Uterus (tissue), 4 donors: Measurements from ENCODE around the gene EML1. TPM values are rescaled to one million over a fixed set of nuclear protein-coding genes. Genes with fewer than 3 reads are reported as not detected.

Experiments
- DNase-seq, 2 donors: peaks; one replicate each; pipeline ENCODE4 v3.0.0-alpha.2; 2019 to 2020
- H3K27ac ChIP-seq, 2 donors: fragments of 200-600 bp; sonication (generic); 1 replicate in 1 of 2; 2 replicates in 1 of 2; pipeline ENCODE4 v1.5.1; 2016 to 2018
- H3K27me3 ChIP-seq, 2 donors: fragments of 200-600 bp; sonication (generic); one replicate each; pipeline ENCODE4 v1.5.1; 2018 to 2019; ENCODE audit warnings: control low read depth in 1 of 2
- H3K36me3 ChIP-seq, 2 donors: fragments of 200-600 bp; sonication (generic); one replicate each; pipeline ENCODE4 v1.5.1; 2019; ENCODE audit warnings: control low read depth in 1 of 2
- H3K4me1 ChIP-seq, 2 donors: fragments of 200-600 bp; sonication (generic); one replicate each; pipeline ENCODE4 v1.5.1; 2018 to 2019; ENCODE audit warnings: control low read depth in 1 of 2
- H3K4me3 ChIP-seq, 2 donors: fragments of 200-600 bp; sonication (generic); 1 replicate in 1 of 2; 2 replicates in 1 of 2; pipeline ENCODE4 v1.5.1; 2018 to 2019; ENCODE audit warnings: mild to moderate bottlenecking in 1 of 2
- H3K9me3 ChIP-seq, 2 donors: fragments of 200-600 bp; sonication (generic); one replicate each; pipeline ENCODE4 v1.5.1; 2019; ENCODE audit warnings: control low read depth in 1 of 2
- POLR2A ChIP-seq, 2 donors: fragments of 450-650 bp; IDR thresholded peaks; one replicate each; pipeline ENCODE4 v1.6.1; 2016; ENCODE audit warnings: antibody characterized with exemption in 2 of 2, mild to moderate bottlenecking in 1 of 2, moderate library complexity in 1 of 2
- intact Hi-C: fragments of 100-400 bp; cut with DNase I; formaldehyde crosslinking; loops from one replicate; pipeline ENCODE4 v1.15.1; 2023; ENCODE audit warnings: low total_unique reads
- total RNA-seq, 4 donors: library from RNA; depleted of rRNA in 3 of 4; stranded (reverse); fragments of >200 nt in 3 of 4; gene quantifications; one replicate each; pipeline versions ENCODE4 v1.1.0 to v1.2.4, GENCODE V29; 2014 to 2023
- TF ChIP-seq, protein P1 (sequence below), 4 experiments: fragments of 200-600 bp in 2 of 4; fragments of 450-650 bp in 2 of 4; sonication (generic) in 2 of 4; IDR thresholded peaks; one replicate each; pipeline ENCODE4 v1.5.1; 2016 to 2019; ENCODE audit warnings: antibody characterized with exemption in 4 of 4, mild to moderate bottlenecking in 2 of 4, moderate library complexity in 1 of 4
- donor health status: DM: yes; HTN: yes; CAD: no.

The EML1 gene
- total RNA-seq, 4 donors from 2014 or later = 51.4 to 184 (median 84.4) TPM

DNA sequence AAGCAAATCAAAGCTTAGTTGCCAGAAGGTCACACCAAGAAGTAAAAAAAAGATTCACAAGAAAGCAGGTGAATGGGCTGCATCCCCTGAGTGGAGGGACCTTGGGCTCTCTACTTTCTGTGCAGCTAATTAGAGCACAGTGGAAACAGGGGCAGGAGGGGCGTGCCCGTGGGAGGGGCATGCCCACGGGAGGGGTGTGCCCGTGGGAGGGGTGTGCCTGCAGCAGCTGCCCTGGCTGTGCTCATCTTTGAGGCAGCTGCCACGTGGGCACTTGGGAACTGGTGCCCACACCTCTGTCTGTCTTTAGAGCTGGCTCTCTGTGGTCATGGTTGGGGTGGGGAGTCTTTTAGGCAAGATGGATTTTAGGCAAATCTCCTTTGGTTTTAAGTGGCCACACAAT is 60.0 kb downstream of the EML1 start:
- H3K27ac ChIP-seq = peak overlapping the region in 1 of 2 donors; percentile 9
- peaks cover 0 to 3% of the 10 kb centered on the region in 2 donors for H3K4me1 ChIP-seq
- H3K4me3 ChIP-seq = no peak overlapping the region
- no peak for DNase-seq
- no peak for TF ChIP-seq POLR2A (IDR thresholded peaks at IDR 0.05)
- TF ChIP-seq, protein P1, sequence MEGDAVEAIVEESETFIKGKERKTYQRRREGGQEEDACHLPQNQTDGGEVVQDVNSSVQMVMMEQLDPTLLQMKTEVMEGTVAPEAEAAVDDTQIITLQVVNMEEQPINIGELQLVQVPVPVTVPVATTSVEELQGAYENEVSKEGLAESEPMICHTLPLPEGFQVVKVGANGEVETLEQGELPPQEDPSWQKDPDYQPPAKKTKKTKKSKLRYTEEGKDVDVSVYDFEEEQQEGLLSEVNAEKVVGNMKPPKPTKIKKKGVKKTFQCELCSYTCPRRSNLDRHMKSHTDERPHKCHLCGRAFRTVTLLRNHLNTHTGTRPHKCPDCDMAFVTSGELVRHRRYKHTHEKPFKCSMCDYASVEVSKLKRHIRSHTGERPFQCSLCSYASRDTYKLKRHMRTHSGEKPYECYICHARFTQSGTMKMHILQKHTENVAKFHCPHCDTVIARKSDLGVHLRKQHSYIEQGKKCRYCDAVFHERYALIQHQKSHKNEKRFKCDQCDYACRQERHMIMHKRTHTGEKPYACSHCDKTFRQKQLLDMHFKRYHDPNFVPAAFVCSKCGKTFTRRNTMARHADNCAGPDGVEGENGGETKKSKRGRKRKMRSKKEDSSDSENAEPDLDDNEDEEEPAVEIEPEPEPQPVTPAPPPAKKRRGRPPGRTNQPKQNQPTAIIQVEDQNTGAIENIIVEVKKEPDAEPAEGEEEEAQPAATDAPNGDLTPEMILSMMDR (IDR thresholded peaks at IDR 0.05) = no peak
- intact Hi-C loops = no loop called here
- H3K27me3 ChIP-seq = no peaks in the 10 kb centered on the region
- no peaks in the 10 kb centered on the region for H3K36me3 ChIP-seq
- no peaks in the 10 kb centered on the region for H3K9me3 ChIP-seq

- Histone ChIP-seq H3K27ac (no peak overlapping the region), H3K4me1 (peaks cover 0 to 3% of the 10 kb centered on the region in 2 donors), H3K36me3 (no peaks in the 10 kb centered on the region), H3K4me3 (no peak overlapping the region), H3K27me3 (no peaks in the 10 kb centered on the region), H3K9me3 (no peaks in the 10 kb centered on the region)
- intact Hi-C loops = no loop called here
- no peak for DNase-seq
- TF ChIP-seq, protein P1 (IDR thresholded peaks at IDR 0.05) = no peak
- no peak for TF ChIP-seq POLR2A (IDR thresholded peaks at IDR 0.05)
Measured at GRCh38 chr14:99854831-99855230, 61.6 kb downstream of the EML1 start.

DNA sequence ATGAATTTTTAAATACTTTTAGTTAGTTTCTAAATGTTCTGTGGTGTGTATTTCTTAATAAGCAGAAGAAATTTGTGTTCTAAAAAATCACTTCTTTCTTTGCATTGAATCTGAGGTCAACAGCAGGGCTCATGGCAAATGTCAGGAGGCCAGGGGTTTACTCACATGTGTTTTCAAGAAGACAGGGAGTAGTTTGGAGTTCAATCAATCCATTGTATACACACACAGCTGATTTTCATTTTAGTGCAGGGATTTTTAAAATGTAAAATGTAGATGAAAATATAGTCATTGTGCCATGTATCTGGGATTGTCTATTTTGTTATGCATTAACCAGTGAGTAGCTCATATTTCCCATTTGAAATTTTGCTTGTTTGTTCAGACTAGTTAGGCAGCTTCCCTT is 62.1 kb downstream of the EML1 start:
- Histone ChIP-seq H3K27ac (no peak overlapping the region), H3K27me3 (no peaks in the 10 kb centered on the region)

DNA sequence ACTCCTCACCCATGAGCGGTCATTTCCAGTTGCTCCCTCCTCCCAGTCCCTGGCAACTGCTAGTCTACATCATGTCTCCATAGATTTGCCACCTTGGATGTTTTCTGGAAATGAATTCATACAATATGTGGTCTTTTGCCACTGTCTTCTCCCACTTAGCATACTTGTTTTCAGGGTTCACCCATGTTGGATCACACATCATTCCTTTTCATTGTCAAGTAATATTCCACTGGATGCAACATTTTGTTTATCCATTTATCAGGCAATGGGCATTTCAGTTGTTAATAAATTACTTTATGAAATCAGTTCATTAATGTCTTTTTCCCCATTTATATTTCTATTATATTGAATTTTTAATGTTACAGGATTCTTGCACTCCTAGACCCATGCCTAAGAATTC is 64.3 kb downstream of the EML1 start:
- Histone ChIP-seq H3K27ac (no peak overlapping the region), H3K4me1 (peaks cover 0 to 3% of the 10 kb centered on the region in 2 donors), H3K4me3 (no peak overlapping the region), H3K36me3 (no peaks in the 10 kb centered on the region), H3K27me3 (no peaks in the 10 kb centered on the region), H3K9me3 (no peaks in the 10 kb centered on the region)
- TF ChIP-seq, protein P1 (IDR thresholded peaks at IDR 0.05) = no peak
- TF ChIP-seq POLR2A (IDR thresholded peaks at IDR 0.05) = no peak
- no peak for DNase-seq
- intact Hi-C loops = no loop called here

More for the DNA sequence above, 62.1 kb downstream of the EML1 start:
- H3K36me3 ChIP-seq = no peaks in the 10 kb centered on the region
- no peak overlapping the region for H3K4me3 ChIP-seq
- H3K4me1 ChIP-seq = peaks cover 0 to 3% of the 10 kb centered on the region in 2 donors
- DNase-seq = no peak
- H3K9me3 ChIP-seq = no peaks in the 10 kb centered on the region
- intact Hi-C loops = no loop called here
- no peak for TF ChIP-seq POLR2A (IDR thresholded peaks at IDR 0.05)
- TF ChIP-seq, protein P1 (IDR thresholded peaks at IDR 0.05) = no peak

- DNase-seq = no peak
- no peaks in the 10 kb centered on the region for H3K4me1 ChIP-seq
- H3K9me3 ChIP-seq = no peaks in the 10 kb centered on the region
- no peak for TF ChIP-seq POLR2A (IDR thresholded peaks at IDR 0.05)
- TF ChIP-seq, protein P1 (IDR thresholded peaks at IDR 0.05) = no peak
- no peak overlapping the region for H3K27ac ChIP-seq
- intact Hi-C loops = no loop called here
- no peaks in the 10 kb centered on the region for H3K27me3 ChIP-seq
- H3K36me3 ChIP-seq = no peaks in the 10 kb centered on the region
- no peak overlapping the region for H3K4me3 ChIP-seq
Measured at GRCh38 chr14:99860219-99860618, 67.0 kb downstream of the EML1 start.
